Erythroblast (primary cell): ENCODE data around the gene SOCS7.

Experiments used
- DNase-seq, 2 experiments: peaks; one replicate each; lab custom pipeline; 2025; lab: John Stamatoyannopoulos, UW
- GATA1 ChIP-seq: IDR thresholded peaks from 2 replicates; pipeline ENCODE4 v1.6.1; 2011; ENCODE audit warnings: low read depth, mild to moderate bottlenecking, control low read depth, low read length, moderate library complexity
- POLR2A ChIP-seq: IDR thresholded peaks from 2 replicates; pipeline ENCODE4 v1.6.1; 2011; ENCODE audit warnings: mild to moderate bottlenecking, low read length

The SOCS7 gene

GRCh38 chr17:38439436-38439835 is 87.8 kb downstream of the SOCS7 start:
- DNase-seq = no peak
- TF ChIP-seq GATA1 = no peak
- TF ChIP-seq POLR2A = no peak

GRCh38 chr17:38440614-38441397 is 89.2 kb downstream of the SOCS7 start:
- no peak for DNase-seq
- TF ChIP-seq POLR2A (no peak), GATA1 (no peak)

- no peak for DNase-seq
- no peak for TF ChIP-seq POLR2A
Observed at GRCh38 chr17:38441429-38442061, 89.9 kb downstream of the SOCS7 start.

- no peak for TF ChIP-seq GATA1
- no peak for TF ChIP-seq POLR2A
- no peak for DNase-seq
Observed at GRCh38 chr17:38442548-38442947, 90.9 kb downstream of the SOCS7 start.

GRCh38 chr17:38443356-38444031 is 91.8 kb downstream of the SOCS7 start:
- no peak for DNase-seq
- TF ChIP-seq GATA1 = no peak
- TF ChIP-seq POLR2A = no peak

- TF ChIP-seq POLR2A (no peak), GATA1 (no peak)
- peak; percentile 67 to 84 for DNase-seq
Observed at GRCh38 chr17:38444151-38444550, 92.5 kb downstream of the SOCS7 start.

- TF ChIP-seq POLR2A (no peak), GATA1 (no peak)
- no peak for DNase-seq
Observed at GRCh38 chr17:38447502-38448085, 96.0 kb downstream of the SOCS7 start.

GRCh38 chr17:38448208-38448771 is 96.6 kb downstream of the SOCS7 start:
- TF ChIP-seq POLR2A (no peak), GATA1 (no peak)
- peak in 1 of 2 experiments; percentile 50 for DNase-seq

GRCh38 chr17:38449364-38449763 is 97.7 kb downstream of the SOCS7 start:
- peak; percentile 16 to 45 for DNase-seq
- TF ChIP-seq GATA1 (no peak), POLR2A (no peak)

GRCh38 chr17:38450557-38451029 is 98.9 kb downstream of the SOCS7 start:
- TF ChIP-seq GATA1 = no peak
- TF ChIP-seq POLR2A = no peak
- DNase-seq = no peak

GRCh38 chr17:38451030-38451839 is 99.6 kb downstream of the SOCS7 start:
- TF ChIP-seq GATA1 = no peak
- no peak for TF ChIP-seq POLR2A
- no peak for DNase-seq

- no peak for DNase-seq
- TF ChIP-seq GATA1 (no peak), POLR2A (no peak)
Observed at GRCh38 chr17:38451840-38452529, 100.3 kb downstream of the SOCS7 start.
